Measurements from ENCODE around the gene ADARB1. TPM values are rescaled to one million over a fixed set of nuclear protein-coding genes. Genes with fewer than 3 reads are reported as not detected.
A peak's percentile ranks its signal among the peaks of the same experiment; 100 is the strongest.

The ADARB1 gene
- total RNA-seq, 1 experiment from 2014 or later, result 14.1 TPM

GRCh38 chr21:45050345-45050796 is 24.0 kb upstream of the ADARB1 start:
- Histone ChIP-seq H3F3A (ENCODE audit: low read length, unreplicated experiment) (no peaks in the 10 kb centered on the region), H4K20me1 (ENCODE audit: low read length) (no peaks in the 10 kb centered on the region), H3K36me3 (ENCODE audit: low read depth, low read length) (no peaks in the 10 kb centered on the region), H3K27me3 (ENCODE audit: low read length) (no peaks in the 10 kb centered on the region), H3K9me2 (replicated peaks; ENCODE audit: low read length) (no peaks in the 10 kb centered on the region), H3K4me3 (ENCODE audit: low read length) (no peak overlapping the region), H3K4me1 (ENCODE audit: insufficient read depth, low read length) (peaks cover 16% of the 10 kb centered on the region), H3K79me2 (ENCODE audit: low read length) (no peaks in the 10 kb centered on the region), H3K9ac (ENCODE audit: low read length) (peak overlapping the region; percentile 61), H2AFZ (ENCODE audit: low read length) (no peak overlapping the region), H3K9me3 (ENCODE audit: low read length) (0 out of 2 replicates have a peak, but pooled peaks cover 4% of the 10 kb centered on the region), H3K4me2 (ENCODE audit: low read length) (peak overlapping the region; percentile 62), H3K27ac (ENCODE audit: low read length) (peak overlapping the region; percentile 89)
- ChIA-PET CTCF (no interaction called here), POLR2A (ENCODE audit: unreplicated experiment) (interaction anchor here (0.5 to 1.6 kb wide), 2 partner anchors 38 to 82 kb away, joined by 5 to 12 read pairs; no protein-coding TSS in a partner anchor)
- ATAC-seq (no peak), DNase-seq (no peak)
- TF ChIP-seq EZH2phosphoT487 (IDR thresholded peaks at IDR 0.05; ENCODE audit: borderline replicate concordance, low read length), result no peak
- no peak for TF ChIP-seq EZH2 (IDR thresholded peaks at IDR 0.05; ENCODE audit: low read length, unreplicated experiment)
- TF ChIP-seq, protein P1, sequence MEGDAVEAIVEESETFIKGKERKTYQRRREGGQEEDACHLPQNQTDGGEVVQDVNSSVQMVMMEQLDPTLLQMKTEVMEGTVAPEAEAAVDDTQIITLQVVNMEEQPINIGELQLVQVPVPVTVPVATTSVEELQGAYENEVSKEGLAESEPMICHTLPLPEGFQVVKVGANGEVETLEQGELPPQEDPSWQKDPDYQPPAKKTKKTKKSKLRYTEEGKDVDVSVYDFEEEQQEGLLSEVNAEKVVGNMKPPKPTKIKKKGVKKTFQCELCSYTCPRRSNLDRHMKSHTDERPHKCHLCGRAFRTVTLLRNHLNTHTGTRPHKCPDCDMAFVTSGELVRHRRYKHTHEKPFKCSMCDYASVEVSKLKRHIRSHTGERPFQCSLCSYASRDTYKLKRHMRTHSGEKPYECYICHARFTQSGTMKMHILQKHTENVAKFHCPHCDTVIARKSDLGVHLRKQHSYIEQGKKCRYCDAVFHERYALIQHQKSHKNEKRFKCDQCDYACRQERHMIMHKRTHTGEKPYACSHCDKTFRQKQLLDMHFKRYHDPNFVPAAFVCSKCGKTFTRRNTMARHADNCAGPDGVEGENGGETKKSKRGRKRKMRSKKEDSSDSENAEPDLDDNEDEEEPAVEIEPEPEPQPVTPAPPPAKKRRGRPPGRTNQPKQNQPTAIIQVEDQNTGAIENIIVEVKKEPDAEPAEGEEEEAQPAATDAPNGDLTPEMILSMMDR (conservative IDR thresholded peaks at IDR 0.05; ENCODE audit: low read depth, low read length), result no peak
- intact Hi-C loops (cut with micrococcal nuclease), result no loop called here
- BruUV-seq (replicated peaks), result TSS peak; percentile 87

- Histone ChIP-seq H3K4me3 (ENCODE audit: low read length) (peak overlapping the region; percentile 4; the same call in 1 of the 2 replicates), H3K9ac (ENCODE audit: low read length) (peak overlapping the region; percentile 61), H3K27ac (ENCODE audit: low read length) (peak overlapping the region; percentile 89), H3K4me2 (ENCODE audit: low read length) (peak overlapping the region; percentile 62), H2AFZ (ENCODE audit: low read length) (peak overlapping the region; percentile 36; the same call in 1 of the 2 replicates), H3K9me3 (ENCODE audit: low read length) (0 out of 2 replicates have a peak, but pooled peaks cover 4% of the 10 kb centered on the region), H3K36me3 (ENCODE audit: low read depth, low read length) (no peaks in the 10 kb centered on the region), H3K9me2 (replicated peaks; ENCODE audit: low read length) (no peaks in the 10 kb centered on the region), H3K27me3 (ENCODE audit: low read length) (no peaks in the 10 kb centered on the region), H3F3A (ENCODE audit: low read length, unreplicated experiment) (no peaks in the 10 kb centered on the region), H3K79me2 (ENCODE audit: low read length) (no peaks in the 10 kb centered on the region), H4K20me1 (ENCODE audit: low read length) (no peaks in the 10 kb centered on the region), H3K4me1 (ENCODE audit: insufficient read depth, low read length) (peaks cover 16% of the 10 kb centered on the region)
- BruUV-seq (replicated peaks), result no TSS peak
- ChIA-PET CTCF (interaction anchor here (0.6 to 0.9 kb wide), 2 partner anchors 44 to 79 kb away, joined by 3 read pairs; no protein-coding TSS in a partner anchor), POLR2A (ENCODE audit: unreplicated experiment) (interaction anchor here (0.5 to 1.6 kb wide), 2 partner anchors 38 to 83 kb away, joined by 5 to 12 read pairs; no protein-coding TSS in a partner anchor)
- intact Hi-C loops (cut with micrococcal nuclease), result no loop called here
- ATAC-seq (peak; percentile 76), DNase-seq (peak; percentile 67)
- TF ChIP-seq EZH2phosphoT487 (IDR thresholded peaks at IDR 0.05; ENCODE audit: borderline replicate concordance, low read length) (no peak), EZH2 (IDR thresholded peaks at IDR 0.05; ENCODE audit: low read length, unreplicated experiment) (no peak)
- TF ChIP-seq, protein P1 (conservative IDR thresholded peaks at IDR 0.05; ENCODE audit: low read depth, low read length), result no peak
These were observed 23.4 kb upstream of the ADARB1 start for GRCh38 chr21:45050797-45051489.

All from PC-3 (cell line).